Measurements from ENCODE around the gene ZCCHC10. TPM values are rescaled to one million over a fixed set of nuclear protein-coding genes. Genes with fewer than 3 reads are reported as not detected.

Gene ZCCHC10
- total RNA-seq, result 8.2 and 17.2 TPM in 2 replicates

- no peak for FAIRE-seq
- Histone ChIP-seq H3K27me3 (ENCODE audit: control insufficient read depth, insufficient read depth, low read length) (no peaks in the 10 kb centered on the region), H3K36me3 (ENCODE audit: control insufficient read depth, insufficient read depth, low read length) (no peaks in the 10 kb centered on the region), H3K4me3 (ENCODE audit: low read depth, low read length) (peak within 1 kb of the TSS; percentile 67)
- TF ChIP-seq, protein P1, sequence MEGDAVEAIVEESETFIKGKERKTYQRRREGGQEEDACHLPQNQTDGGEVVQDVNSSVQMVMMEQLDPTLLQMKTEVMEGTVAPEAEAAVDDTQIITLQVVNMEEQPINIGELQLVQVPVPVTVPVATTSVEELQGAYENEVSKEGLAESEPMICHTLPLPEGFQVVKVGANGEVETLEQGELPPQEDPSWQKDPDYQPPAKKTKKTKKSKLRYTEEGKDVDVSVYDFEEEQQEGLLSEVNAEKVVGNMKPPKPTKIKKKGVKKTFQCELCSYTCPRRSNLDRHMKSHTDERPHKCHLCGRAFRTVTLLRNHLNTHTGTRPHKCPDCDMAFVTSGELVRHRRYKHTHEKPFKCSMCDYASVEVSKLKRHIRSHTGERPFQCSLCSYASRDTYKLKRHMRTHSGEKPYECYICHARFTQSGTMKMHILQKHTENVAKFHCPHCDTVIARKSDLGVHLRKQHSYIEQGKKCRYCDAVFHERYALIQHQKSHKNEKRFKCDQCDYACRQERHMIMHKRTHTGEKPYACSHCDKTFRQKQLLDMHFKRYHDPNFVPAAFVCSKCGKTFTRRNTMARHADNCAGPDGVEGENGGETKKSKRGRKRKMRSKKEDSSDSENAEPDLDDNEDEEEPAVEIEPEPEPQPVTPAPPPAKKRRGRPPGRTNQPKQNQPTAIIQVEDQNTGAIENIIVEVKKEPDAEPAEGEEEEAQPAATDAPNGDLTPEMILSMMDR (IDR thresholded peaks at IDR 0.05; ENCODE audit: insufficient read depth, low read length, severe bottlenecking), result no peak
- peak; percentile 84 for DNase-seq (ENCODE audit: low read depth)
These were observed at the start of gene ZCCHC10 for GRCh38 chr5:133025804-133026663. Gene ZCCHC10, minus strand, starts transcription at chr5:133026549. Its CDS starts 12 bp downstream, at chr5:133026537.

- H3K4me3 ChIP-seq (ENCODE audit: low read depth, low read length), result no peak overlapping the region
- DNase-seq (ENCODE audit: low read depth) (no peak), FAIRE-seq (no peak)
- H3K36me3 ChIP-seq (ENCODE audit: control insufficient read depth, insufficient read depth, low read length), result peaks cover 8% of the 10 kb centered on the region
- TF ChIP-seq, protein P1 (IDR thresholded peaks at IDR 0.05; ENCODE audit: insufficient read depth, low read length, severe bottlenecking), result no peak
- no peaks in the 10 kb centered on the region for H3K27me3 ChIP-seq (ENCODE audit: control insufficient read depth, insufficient read depth, low read length)
These were observed 49.5 kb upstream of the ZCCHC10 start for GRCh38 chr5:133075572-133076536.

DNA sequence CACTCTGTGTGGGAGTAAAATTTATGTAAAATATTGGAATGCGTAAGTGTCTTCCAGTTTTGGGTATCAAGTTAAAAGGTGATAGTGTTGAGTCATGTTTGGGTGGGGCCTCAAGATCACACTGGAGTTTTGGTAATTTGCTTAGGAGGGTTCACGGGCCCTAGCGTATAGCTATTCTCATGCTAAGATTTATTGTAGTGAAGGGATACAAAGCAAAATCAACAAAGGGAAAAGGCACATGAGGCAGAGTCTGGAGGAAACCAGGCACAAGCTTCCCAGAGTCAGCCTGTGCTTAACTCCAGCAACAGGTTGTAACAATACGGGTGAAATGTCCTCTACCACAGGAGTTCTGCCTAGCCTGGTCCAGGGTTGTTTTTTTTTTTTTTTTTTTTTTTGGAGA, 45.7 kb upstream of the ZCCHC10 start:
- Histone ChIP-seq H3K4me3 (ENCODE audit: low read depth, low read length) (no peak overlapping the region), H3K36me3 (ENCODE audit: control insufficient read depth, insufficient read depth, low read length) (peaks cover 20% of the 10 kb centered on the region), H3K27me3 (ENCODE audit: control insufficient read depth, insufficient read depth, low read length) (no peaks in the 10 kb centered on the region)
- no peak for FAIRE-seq
- TF ChIP-seq, protein P1 (IDR thresholded peaks at IDR 0.05; ENCODE audit: insufficient read depth, low read length, severe bottlenecking), result no peak
- DNase-seq (ENCODE audit: low read depth), result peak; percentile 17

- FAIRE-seq, result no peak
- H3K36me3 ChIP-seq (ENCODE audit: control insufficient read depth, insufficient read depth, low read length), result peaks cover 13% of the 10 kb centered on the region
- no peaks in the 10 kb centered on the region for H3K27me3 ChIP-seq (ENCODE audit: control insufficient read depth, insufficient read depth, low read length)
- TF ChIP-seq, protein P1 (IDR thresholded peaks at IDR 0.05; ENCODE audit: insufficient read depth, low read length, severe bottlenecking), result no peak
- H3K4me3 ChIP-seq (ENCODE audit: low read depth, low read length), result no peak overlapping the region
- no peak for DNase-seq (ENCODE audit: low read depth)
These were observed 39.7 kb upstream of the ZCCHC10 start for GRCh38 chr5:133066045-133066444.

GRCh38 chr5:133065471-133065870, 39.1 kb upstream of the ZCCHC10 start:
- DNase-seq (ENCODE audit: low read depth), result peak; percentile 62
- no peaks in the 10 kb centered on the region for H3K27me3 ChIP-seq (ENCODE audit: control insufficient read depth, insufficient read depth, low read length)
- H3K36me3 ChIP-seq (ENCODE audit: control insufficient read depth, insufficient read depth, low read length), result peaks cover 9% of the 10 kb centered on the region
- TF ChIP-seq, protein P1 (IDR thresholded peaks at IDR 0.05; ENCODE audit: insufficient read depth, low read length, severe bottlenecking), result no peak
- FAIRE-seq, result no peak
- H3K4me3 ChIP-seq (ENCODE audit: low read depth, low read length), result no peak overlapping the region

All from bronchial epithelial cell (primary cell).